AG20443 (cell line): ENCODE data around the gene DUSP11.
"Not testable (repeated sequence)": the region's sequence is repeated elsewhere in the genome, so short reads cannot be mapped to it uniquely, and the experiment has no call there.

Experiments
- DNase-seq: peaks from one replicate; pipeline ENCODE4 v3.0.0; 2012; ENCODE audit warnings: low spot score, mixed read lengths

The DUSP11 gene

DNA sequence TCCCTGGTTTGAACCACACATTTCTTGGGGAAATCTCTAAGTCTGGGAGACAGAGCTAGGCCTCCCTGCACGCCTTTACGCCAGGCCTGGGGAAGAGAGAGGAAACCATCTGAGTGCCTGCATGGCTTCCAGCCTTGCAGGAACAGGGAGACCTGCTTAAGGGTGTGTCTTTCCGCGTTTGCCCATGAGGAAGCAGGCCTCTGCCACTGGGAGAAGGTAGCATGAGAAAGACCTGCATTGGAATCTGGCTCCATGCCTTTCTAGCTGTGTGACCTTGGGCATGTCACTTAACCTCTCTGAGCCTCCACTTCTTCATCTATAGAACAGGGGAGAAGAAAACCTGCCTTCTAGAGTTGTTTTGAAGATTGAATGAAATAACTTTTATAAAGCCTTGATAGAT, 62.2 kb downstream of the DUSP11 start:
- DNase-seq: not testable (repeated sequence)

DNA sequence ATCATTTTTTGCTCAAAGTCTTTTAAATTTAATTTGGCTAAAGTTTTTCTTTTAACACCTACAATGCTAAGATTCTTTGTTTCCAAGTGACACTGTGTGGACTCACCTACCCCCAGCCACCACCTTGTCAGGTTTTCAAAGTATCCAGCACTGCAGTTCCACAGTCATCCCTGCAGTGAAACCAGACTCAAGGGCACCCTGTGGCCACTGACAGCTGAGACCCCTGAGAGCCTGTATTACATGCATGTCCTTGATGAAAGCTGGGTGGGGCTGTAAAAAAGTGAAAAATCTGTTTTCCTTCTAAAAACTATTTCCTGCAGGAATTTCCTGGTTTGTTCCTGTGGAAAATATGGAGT, 62.7 kb downstream of the DUSP11 start:
- DNase-seq: no peak

DNA sequence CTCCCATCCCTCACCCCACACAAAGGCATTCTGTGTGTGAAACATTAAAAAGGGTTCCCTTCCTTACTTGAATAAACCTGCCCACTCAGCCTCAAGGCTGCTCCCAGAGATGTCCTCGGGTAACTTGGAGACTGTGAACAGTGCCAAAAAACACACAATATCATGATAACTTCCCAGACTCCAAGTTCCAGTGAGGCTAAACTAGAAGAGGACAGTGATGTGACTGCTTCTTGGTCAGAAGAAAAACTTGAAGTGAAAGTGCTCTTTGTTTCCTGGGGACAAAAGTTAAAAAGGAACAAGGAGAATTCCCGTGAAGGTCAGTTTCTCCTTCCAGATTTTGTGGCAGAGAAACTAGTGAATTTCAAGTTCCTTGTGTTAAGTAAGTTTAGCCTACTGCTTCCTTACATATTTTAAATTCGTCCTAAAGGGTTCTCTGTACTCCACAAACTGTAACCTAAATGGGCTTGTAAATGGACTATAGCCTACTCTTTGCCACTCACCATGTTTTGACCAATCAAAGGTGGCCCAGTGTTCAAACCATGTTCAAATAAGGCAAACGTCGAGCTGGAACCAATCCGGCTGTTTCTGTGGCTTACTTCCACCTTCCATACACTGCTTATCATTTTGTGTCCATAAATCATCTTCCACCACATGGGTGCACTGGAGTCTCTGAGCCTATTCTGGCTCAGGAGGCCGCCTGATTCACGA, 63.2 kb downstream of the DUSP11 start:
- no peak for DNase-seq

DNA sequence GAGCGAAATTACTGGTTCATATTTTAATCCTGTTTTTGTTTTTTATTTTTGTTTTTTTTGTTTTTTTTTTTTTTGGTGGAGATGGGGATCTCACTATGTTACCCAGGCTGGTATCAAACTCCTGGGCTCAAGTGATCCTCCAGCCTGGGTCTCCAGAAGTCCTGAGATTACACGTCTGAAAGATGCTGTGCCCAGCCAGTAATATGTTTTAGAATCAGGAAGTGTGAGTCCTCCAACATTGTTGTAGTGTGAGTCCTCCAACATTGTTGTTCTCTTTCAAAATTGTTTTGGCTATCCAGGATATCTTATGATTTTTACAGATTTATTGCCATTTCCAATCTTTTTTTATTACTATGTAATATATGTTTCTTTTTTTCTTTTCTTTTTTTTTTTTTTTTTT, 65.8 kb downstream of the DUSP11 start:
- DNase-seq: no peak
